GM19099 (cell line): ENCODE results near the gene HCFC1.

Source experiments
- POLR2A ChIP-seq: IDR thresholded peaks from 3 replicates; pipeline ENCODE4 v1.6.1; 2011; ENCODE audit warnings: low read depth; ENCODE audit not compliant: insufficient read length; ENCODE audit errors: extremely low read depth

The HCFC1 gene

DNA sequence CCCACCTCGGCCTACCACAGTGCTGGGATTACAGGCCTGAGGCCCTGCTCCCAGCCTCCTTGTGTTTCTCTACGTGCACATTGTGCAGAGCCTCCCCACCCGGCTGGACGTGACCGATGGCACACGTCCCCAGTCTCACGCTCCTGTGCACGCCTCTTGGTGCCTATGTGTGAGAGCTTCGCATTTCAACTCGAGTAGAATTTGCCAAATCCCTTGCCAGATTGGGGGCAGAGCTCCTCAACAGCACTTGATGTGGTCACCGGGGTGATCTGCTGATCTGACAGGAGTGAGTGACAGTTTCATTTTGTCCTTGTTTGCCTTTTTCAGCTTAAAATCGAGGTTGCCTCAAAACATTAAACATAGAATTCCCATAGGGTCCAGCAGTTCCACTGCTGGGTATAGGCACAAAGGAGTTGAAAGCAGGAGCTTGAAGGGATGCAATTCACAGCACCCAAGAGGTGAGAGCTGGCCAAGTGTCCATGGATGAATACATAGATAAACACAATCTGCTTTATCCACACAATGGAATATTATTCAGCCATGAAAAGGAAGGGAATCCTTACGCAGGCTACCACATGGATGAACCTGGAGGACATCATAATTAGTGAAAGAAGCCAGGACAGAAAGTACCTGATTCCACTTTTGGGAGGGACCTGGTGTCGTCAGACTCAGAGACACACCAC lies 18.5 kb upstream of the HCFC1 start:
- no peak for TF ChIP-seq POLR2A

DNA sequence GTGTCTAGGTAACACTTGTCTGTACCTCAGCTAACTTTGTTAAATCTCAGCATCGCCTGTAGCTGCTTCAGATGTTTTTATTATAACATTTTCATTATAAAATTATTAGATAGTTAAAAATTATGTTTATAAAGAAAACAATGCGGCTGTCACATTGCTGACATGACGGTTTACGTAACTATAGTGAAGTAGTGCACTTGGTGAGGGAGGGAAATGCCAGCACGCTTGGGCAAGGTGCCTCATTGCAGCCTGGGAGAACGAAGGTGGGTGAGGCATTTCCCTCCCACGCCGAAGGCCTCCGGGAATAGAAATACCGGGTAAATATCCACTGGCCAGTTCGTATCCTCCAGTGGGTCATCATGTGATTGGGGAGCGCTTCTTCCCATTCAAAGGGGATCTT lies 16.9 kb upstream of the HCFC1 start:
- no peak for TF ChIP-seq POLR2A

DNA sequence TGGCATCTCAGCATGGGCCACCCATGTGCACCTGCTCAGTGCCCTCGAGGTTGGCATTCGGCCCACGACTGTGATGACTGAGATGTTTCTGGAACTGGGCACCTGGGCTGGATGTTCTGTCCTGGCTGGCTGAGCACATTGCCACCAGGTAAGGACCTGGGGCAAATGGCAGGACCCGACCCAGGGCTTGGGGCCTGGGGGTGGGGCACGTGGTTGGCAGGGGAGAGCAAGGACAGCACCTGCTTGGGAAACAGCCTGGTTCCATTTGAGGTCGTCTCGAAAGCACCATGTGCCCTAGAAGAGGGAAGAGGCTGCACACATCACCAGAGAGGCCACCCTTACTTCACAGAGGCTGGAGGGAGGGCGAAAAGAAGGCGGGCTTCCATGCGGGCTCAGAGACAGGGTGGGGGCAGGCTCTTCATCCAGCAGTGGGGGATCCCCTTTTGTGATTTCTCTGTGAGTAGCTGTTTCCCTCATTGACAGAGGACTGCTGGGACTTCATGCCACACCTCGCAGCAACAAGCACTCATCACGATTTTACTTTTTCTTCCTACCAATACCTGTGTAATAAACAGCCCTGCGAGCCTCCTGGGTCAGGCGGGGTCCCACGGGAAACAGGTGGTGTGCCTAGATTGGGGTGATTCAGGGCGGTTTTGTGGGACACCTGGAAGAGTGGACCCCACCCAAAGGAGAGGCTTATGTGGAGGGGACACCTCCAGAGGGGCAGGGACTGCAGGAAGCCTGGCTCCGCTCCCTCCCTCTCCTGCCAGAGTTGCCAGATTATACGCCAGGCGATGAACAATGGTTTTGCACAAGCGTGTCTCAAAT lies 12.9 kb upstream of the HCFC1 start:
- TF ChIP-seq POLR2A, result peak; percentile 37

DNA sequence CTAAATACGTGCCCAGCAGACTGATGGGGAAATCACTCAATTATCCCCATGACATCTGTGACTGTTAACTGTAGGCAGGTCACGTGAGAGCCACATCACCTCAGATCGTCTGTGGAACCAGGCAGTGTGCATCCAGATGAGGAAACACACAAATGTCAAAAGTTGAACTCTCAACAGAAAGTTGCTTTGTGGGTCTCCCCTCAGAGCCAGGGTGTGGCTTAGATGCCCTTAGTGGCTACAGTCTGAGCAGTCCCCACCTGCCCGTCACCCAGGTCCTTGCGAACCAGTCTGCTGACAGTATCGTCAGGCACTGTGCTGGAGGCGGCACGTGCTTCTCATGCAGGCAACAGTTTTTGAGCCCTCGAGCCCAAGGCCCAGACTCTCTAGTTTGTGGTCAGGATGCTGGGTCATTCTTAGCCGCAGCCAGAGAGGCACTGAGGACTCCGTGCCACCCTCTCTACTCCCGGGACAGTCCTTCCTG lies 11.7 kb upstream of the HCFC1 start:
- no peak for TF ChIP-seq POLR2A

DNA sequence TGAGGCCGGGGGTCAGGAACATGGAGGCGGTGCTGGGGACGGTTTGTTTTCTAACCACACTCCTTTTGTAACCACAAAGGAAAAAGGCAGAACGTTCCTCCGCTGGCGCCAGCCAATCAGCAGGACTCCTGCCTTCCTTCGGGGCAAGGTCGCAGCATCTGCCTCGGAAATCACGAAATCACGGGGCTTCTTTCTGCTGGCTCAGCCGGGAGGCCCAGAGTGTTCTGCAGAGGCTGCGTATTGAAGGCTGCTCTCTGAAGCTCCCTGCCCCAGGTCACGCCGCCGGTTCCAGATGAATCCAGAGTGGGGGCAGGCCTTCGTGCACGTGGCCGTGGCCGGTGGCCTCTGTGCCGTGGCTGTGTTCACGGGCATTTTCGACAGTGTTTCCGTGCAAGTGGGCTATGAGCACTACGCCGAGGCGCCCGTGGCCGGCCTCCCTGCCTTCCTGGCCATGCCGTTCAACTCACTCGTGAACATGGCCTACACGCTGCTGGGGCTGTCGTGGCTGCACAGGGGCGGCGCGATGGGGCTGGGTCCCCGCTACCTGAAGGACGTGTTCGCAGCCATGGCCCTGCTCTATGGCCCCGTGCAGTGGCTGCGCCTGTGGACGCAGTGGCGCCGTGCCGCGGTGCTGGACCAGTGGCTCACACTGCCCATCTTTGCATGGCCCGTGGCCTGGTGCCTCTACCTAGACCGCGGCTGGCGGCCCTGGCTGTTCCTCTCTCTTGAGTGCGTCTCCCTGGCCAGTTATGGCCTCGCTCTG lies 10.3 kb upstream of the HCFC1 start:
- no peak for TF ChIP-seq POLR2A

DNA sequence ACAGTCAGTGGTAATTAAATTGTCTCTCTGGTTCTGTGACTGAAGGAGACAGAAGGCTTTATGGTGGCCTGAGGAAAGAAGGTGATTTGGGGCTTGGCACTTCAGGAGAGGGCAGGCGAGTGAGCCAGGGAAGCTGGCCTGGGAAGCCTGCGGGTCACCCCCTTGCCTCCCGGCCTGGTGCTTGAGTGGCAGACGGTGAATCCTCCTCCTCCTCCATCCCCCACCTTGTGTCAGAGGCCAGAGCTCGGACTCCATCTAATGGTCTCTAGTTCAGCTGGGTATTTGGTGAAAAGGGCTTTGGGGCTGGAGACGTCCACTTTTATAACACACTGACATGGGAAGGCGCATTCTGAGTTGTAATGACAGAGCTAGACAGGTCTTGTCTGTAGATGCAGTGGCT lies 9.6 kb upstream of the HCFC1 start:
- no peak for TF ChIP-seq POLR2A

DNA sequence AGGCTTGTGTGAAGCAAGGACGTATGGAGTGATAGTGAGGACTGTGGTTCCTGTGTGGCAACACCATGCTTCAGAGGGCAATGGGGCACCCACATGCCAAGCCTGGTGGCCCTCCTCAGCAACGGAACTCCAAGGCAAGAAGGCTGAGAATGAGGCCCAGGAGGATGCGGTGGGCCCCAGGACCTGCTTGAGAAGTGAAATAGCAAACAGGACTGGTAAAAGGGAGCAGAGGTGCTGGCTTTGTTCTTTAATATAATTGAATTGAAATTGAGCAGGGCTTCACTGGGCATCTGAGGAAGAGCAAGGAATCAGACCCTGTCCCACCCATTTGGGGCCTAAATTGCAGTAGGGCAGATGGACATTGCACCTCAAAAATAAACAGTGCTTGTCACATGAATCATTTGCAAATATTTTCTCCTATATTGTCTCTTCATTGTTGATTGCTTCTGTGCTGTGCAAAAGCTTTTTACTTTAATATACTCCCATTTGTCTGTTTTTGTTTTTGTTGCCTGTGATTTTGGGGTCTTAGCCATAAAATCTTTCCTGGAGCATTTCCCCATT lies 3.2 kb upstream of the HCFC1 start:
- no peak for TF ChIP-seq POLR2A

DNA sequence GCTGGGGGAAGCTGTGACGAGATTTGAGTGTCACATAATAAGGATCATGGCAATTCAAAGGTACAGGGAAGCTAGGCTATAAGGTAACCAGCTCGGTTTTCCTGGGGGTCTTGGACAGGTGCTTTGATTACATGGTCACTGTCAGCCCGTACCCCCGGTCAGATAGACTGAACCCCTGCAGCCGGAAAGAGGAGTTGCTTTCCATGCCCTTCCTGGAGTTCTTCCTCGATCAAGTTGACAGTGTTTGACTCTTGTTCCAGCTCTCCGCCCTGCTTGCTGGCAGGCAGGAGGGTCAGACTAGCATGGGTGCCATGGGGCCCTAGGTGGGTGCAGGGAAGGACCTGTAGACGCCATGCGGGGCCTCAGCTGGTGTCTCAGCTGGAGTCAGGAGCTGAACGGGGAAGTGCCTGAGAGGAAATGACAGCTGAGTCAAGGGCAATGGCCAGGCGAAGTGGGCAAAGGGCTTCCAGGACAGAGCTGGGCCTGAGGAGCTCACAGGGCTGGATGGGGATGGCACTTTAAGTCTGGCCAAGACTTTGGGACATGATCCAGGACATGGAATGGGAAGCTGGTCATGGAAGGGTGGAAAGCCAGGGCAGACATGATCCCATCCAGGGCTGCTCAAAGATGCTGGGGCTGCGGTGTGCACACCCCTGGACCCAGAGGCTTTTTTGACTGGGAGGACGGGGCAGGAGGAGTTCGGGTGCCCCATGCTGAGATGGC lies 2.5 kb upstream of the HCFC1 start:
- TF ChIP-seq POLR2A, result no peak

DNA sequence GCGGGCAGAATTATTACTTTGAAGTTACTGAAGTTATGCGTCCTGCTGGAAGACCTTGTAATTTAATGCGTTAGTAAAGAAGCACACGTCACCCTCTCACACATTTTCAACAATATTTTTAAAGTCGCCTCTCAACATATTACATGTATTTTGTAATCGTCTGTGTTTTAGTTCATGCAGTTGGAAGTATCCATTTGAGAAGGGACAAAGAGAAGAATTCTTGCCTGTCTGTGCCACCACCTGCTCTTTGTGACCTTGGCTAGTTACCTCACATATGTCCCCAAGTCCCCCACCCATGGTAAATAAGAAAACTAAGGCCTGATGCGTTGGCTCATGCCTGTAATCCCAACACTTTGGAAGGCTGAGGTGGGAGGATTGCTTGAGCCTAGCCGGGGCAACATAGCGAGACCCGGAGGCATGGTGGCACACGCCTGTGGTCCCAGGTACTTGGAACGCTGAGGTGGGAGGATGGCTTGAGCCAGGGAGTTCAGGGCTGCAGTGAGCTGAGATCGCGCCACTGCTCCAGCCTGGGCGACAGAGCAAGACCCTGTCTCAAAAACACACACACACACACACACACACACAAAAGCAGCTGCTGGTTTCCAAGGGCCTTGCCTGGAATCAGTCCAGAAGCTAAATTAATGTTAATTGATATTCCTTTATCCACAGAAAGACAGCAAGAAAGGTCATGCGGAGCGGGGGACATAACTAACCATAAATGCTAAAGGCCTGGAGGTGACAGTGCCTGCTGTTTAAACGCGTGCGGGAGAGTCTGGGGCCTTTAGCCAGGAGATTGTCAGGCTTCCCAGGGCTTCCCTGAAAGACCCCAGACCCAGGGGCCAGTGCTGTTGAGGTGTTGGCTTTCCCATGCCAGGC lies 1.7 kb upstream of the HCFC1 start:
- TF ChIP-seq POLR2A, result no peak

DNA sequence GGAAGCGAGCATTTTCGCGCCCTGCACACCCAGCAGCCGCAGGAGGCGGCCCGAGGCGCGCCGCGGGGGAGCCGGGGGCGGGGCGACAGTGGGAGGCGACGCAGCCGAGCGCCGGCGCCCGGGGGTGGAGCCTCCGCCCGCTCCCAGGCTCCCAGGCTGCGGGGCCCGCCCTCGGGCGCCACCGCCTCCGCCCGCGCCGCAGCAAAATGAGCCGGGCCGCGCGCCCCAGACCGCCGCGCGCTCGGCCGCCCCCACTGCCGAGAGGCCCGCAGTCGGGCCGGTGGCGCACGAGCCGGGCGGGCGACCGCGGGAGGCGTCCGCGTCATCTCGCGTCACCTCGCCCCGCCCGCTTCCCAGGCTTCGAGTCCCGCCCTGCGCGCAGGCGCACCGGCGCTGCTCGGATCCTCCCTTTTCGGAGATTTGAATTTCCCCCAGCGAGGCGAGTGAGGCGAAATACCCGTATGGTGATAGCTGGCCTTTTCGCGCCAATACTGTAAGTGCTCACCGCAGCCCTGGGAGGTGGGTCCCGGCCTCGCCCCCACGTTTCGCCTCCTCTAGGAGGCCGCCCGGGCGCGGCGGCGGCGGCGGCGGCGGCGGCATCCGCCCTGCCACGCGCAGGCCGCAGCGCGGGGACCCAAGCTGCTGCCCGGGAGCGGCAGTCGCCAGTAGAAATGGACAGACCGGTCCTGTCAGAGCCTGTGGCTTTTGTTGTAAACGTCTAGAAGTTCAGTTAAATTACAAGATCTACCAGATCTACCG lies 929 bp upstream of the HCFC1 start, which contains the start of gene TMEM187:
TMEM187 (plus strand) TSS at position 387 of the 759 bp plus-strand sequence. CDS start 9,309 bp downstream, outside the sequence.
- TF ChIP-seq POLR2A, result peak; percentile 67

DNA sequence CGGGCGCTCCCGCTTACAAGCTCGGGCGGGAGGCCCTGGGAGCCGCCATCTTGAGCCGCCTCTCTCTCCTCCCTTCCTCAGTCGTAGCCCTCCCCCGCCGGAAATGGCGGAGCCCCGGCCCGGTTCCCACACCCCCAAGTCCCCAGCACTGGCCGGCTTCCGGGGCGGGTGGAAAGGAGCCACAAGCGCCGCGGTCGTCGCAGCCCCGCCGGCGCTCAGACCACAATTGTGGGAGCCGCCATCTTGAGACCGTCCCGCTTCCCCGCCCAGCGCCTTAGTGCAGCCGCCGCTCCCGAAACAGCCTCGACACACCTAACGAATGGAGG lies 531 bp downstream of the HCFC1 start:
- TF ChIP-seq POLR2A, result no peak

DNA sequence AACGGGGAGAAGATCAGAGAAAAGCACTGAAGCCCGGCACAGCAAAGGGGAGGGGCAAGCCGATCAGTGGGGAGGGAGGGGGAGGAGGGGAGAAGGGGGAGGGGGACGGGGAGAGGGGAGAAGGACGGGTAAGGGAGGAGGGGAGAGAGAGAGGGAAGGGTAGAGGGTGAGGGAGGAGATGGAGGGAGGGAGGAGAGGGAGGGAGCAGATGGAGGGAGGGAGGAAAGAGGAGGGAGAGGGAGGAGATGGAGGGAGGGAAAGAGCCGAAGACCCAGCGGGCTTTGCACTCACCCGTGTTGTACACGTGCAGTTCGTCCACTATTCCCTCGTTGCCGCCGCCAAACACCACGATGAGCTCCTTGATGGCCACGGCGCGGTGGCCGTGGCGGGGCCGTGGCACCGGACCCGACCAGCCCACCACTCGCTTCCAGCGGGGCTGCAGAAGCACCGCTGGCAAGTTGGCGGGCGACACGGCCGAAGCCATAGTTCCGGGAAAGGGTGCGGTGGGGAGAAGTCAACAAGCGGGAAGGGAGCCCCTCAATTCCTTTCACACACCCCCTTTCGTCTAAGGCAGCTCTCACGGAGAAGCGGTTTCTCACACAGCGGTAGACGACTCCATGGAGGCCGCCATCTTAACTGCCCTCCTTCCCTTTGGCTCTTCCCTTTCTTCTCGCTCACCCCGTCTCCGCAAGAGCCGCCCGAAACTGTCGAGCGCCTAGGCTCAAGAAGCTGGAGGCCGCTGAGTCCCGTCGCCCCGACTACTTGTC lies 1.1 kb downstream of the HCFC1 start:
- TF ChIP-seq POLR2A, result no peak
